ENCODE measurements around the gene MBNL2. TPM values are rescaled to one million over a fixed set of nuclear protein-coding genes. Genes with fewer than 3 reads are reported as not detected.

Gene MBNL2
- total RNA-seq, 4 donors from 2014 or later = 113 to 129 (median 118) TPM

DNA sequence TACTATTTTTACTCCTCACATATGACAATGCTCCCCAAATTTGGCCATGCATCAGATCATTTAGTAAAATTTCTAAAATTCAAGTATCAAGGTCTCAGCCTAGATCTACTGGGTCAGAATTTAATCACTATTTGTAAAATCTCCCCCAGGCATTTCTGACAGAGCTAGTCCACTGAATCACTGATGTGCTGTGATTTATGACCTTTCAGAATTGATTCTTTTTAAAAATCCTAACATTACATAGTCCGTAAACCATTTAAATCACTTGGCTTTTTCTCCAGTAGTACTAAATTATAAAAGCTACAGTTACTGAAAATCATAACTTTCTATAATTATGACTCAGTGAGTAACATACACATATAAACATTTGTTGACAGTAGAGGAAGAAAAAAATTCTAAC, 119.0 kb downstream of the MBNL2 start:
- peaks cover 14 to 70% (median 20%) of the 10 kb centered on the region in 3 donors for H3K4me1 ChIP-seq
- 57 to 67% methylated on average over 1 of the region's 1 CpG for WGBS, 2 donors (ENCODE audit: low coverage in 1 of 2)
- H3K27me3 ChIP-seq = no peaks in the 10 kb centered on the region
- H3K27ac ChIP-seq = peak overlapping the region; percentile 80 to 90 (median 84)
- H3K36me3 ChIP-seq = peaks cover 0 to 22% of the 10 kb centered on the region in 2 donors
- H3K4me3 ChIP-seq = no peak overlapping the region
- TF ChIP-seq POLR2A (IDR thresholded peaks at IDR 0.05) (no peak), POLR2AphosphoS5 (IDR thresholded peaks at IDR 0.05) (no peak), EP300 (IDR thresholded peaks at IDR 0.05) (no peak)
- TF ChIP-seq, protein P1, sequence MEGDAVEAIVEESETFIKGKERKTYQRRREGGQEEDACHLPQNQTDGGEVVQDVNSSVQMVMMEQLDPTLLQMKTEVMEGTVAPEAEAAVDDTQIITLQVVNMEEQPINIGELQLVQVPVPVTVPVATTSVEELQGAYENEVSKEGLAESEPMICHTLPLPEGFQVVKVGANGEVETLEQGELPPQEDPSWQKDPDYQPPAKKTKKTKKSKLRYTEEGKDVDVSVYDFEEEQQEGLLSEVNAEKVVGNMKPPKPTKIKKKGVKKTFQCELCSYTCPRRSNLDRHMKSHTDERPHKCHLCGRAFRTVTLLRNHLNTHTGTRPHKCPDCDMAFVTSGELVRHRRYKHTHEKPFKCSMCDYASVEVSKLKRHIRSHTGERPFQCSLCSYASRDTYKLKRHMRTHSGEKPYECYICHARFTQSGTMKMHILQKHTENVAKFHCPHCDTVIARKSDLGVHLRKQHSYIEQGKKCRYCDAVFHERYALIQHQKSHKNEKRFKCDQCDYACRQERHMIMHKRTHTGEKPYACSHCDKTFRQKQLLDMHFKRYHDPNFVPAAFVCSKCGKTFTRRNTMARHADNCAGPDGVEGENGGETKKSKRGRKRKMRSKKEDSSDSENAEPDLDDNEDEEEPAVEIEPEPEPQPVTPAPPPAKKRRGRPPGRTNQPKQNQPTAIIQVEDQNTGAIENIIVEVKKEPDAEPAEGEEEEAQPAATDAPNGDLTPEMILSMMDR (IDR thresholded peaks at IDR 0.05) = no peak
- no peaks in the 10 kb centered on the region for H3K9me3 ChIP-seq
- no peak for ATAC-seq

DNA sequence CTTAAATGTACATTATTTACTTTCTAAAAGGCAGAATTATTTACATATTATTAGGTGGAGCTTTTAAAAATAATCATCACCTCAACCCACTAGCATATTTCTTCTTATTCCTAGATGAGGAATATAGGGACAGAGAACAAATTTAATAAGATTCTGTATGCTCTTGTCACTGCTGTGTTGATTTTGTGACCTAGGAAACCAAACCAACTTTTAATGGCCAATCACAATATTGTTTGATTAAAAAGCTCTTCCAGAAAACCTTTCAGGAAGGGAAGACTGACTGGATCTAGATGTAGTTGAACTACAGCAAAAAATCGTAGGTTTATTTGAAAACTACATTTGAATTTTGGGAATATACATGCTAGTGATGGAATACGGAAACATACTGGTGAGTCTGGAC, 120.0 kb downstream of the MBNL2 start:
- Histone ChIP-seq H3K9me3 (no peaks in the 10 kb centered on the region), H3K27me3 (no peaks in the 10 kb centered on the region), H3K4me3 (no peak overlapping the region), H3K36me3 (peaks cover 0 to 22% of the 10 kb centered on the region in 2 donors), H3K4me1 (peaks cover 14 to 69% (median 20%) of the 10 kb centered on the region in 3 donors), H3K27ac (peak overlapping the region; percentile 36 to 90 (median 84))
- WGBS, 2 donors (ENCODE audit: low coverage in 1 of 2) = 63% methylated on average over 2 of the region's 2 CpGs
- no peak for TF ChIP-seq POLR2AphosphoS5 (IDR thresholded peaks at IDR 0.05)
- no peak for TF ChIP-seq EP300 (IDR thresholded peaks at IDR 0.05)
- TF ChIP-seq, protein P1 (IDR thresholded peaks at IDR 0.05) = no peak
- TF ChIP-seq POLR2A (IDR thresholded peaks at IDR 0.05) = no peak
- no peak for ATAC-seq

DNA sequence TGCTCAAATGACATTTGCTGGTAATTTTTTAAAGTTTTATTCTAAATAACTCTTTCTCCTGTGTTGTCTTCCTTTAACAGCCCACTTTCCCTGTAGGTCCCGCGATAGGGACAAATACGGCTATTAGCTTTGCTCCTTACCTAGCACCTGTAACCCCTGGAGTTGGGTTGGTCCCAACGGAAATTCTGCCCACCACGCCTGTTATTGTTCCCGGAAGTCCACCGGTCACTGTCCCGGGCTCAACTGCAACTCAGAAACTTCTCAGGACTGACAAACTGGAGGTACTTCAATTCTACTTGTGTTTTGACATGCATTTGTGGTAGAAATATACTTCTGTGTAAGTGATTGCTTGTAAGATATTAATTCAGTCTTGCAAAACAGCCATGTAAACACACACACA, 120.8 kb downstream of the MBNL2 start:
- Histone ChIP-seq H3K9me3 (no peaks in the 10 kb centered on the region), H3K4me3 (no peak overlapping the region), H3K4me1 (peaks cover 14 to 63% (median 20%) of the 10 kb centered on the region in 3 donors), H3K36me3 (peaks cover 0 to 29% of the 10 kb centered on the region in 2 donors), H3K27me3 (no peaks in the 10 kb centered on the region), H3K27ac (peak overlapping the region in 3 of 4 donors; percentile 48 to 86 (median 83))
- WGBS, 2 donors (ENCODE audit: low coverage in 1 of 2) = 50 to 73% methylated on average over 8 of the region's 8 CpGs
- TF ChIP-seq POLR2AphosphoS5 (IDR thresholded peaks at IDR 0.05) (no peak), EP300 (IDR thresholded peaks at IDR 0.05) (no peak), POLR2A (IDR thresholded peaks at IDR 0.05) (no peak)
- TF ChIP-seq, protein P1 (IDR thresholded peaks at IDR 0.05) = no peak
- no peak for ATAC-seq

DNA sequence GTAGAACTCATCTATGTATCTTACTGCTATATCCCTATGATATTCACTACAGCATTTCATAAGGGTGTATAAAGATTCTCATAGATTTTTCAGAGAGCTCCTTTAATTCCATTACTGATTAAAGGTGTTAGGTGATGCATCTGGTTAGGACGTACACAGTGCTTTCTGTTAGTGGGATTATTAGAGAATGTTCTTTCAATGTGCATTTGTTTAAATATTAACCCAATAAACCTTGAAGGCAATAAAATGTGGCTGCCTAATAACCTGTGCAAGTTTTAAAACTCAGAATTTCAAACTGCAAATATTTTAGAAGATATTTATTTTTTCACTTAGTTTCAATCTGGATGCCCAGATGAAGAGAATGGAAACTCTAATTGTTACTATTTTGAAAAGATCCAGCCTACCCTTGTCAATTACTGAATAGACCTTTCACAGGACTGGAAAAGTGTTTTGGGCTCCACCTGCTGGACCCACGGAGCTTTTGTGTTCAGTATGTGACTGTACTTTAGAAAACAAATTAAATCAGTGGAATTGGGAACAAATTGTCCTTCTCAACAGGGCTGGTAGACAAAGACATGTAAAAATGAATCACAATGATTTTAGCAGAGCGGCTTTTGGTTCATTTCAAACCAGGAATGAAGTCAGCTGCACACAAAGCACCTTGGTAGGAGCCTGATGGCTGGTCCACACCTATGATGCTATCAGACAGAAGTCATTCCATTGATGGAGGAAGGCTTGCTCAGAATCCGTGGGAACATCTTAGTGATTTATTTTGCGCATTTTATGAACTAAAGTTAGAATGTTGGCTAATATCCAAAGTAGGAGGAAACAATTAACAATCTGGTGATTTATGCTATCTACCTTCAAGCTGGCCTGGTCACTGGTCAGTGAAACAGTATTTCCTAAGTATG, 122.4 kb downstream of the MBNL2 start:
- WGBS, 2 donors (ENCODE audit: low coverage in 1 of 2) = 24 to 36% methylated on average over 5 of the region's 5 CpGs
- peak; percentile 67 for ATAC-seq
- Histone ChIP-seq H3K4me3 (no peak overlapping the region), H3K27me3 (no peaks in the 10 kb centered on the region), H3K27ac (peak overlapping the region; percentile 67 to 86 (median 77)), H3K4me1 (peaks cover 14 to 48% (median 17%) of the 10 kb centered on the region in 3 donors), H3K36me3 (peaks cover 4 to 45% of the 10 kb centered on the region in 2 donors), H3K9me3 (no peaks in the 10 kb centered on the region)
- TF ChIP-seq POLR2A (IDR thresholded peaks at IDR 0.05) (no peak), EP300 (IDR thresholded peaks at IDR 0.05) (no peak), POLR2AphosphoS5 (IDR thresholded peaks at IDR 0.05) (peak; percentile 65)
- TF ChIP-seq, protein P1 (IDR thresholded peaks at IDR 0.05) = peak; percentile 32 to 86 (median 78)
